GM23338 (cell line): Measurements from ENCODE around the gene LMBR1.

Experiments
- CTCF ChIP-seq, 2 experiments: fragments of 200-600 bp in 1 of 2; sonication (generic) in 1 of 2; conservative IDR thresholded peaks; 2 replicates each; pipeline versions ENCODE4 v1.5.1 to v1.6.1; 2016 to 2017; ENCODE audit warnings: antibody characterized with exemption in 2 of 2, low read depth in 2 of 2, mild to moderate bottlenecking in 2 of 2, moderate library complexity in 1 of 2
- EZH2 ChIP-seq: fragments of 200-600 bp; sonication (generic); IDR thresholded peaks from one replicate; pipeline ENCODE4 v1.8.0; 2017; ENCODE audit warnings: antibody characterized with exemption, mild to moderate bottlenecking, low read depth; ENCODE audit not compliant: unreplicated experiment
- NANOG ChIP-seq: IDR thresholded peaks from 2 replicates; pipeline ENCODE4 v1.6.1; 2016; ENCODE audit warnings: antibody characterized with exemption, borderline replicate concordance

DNA sequence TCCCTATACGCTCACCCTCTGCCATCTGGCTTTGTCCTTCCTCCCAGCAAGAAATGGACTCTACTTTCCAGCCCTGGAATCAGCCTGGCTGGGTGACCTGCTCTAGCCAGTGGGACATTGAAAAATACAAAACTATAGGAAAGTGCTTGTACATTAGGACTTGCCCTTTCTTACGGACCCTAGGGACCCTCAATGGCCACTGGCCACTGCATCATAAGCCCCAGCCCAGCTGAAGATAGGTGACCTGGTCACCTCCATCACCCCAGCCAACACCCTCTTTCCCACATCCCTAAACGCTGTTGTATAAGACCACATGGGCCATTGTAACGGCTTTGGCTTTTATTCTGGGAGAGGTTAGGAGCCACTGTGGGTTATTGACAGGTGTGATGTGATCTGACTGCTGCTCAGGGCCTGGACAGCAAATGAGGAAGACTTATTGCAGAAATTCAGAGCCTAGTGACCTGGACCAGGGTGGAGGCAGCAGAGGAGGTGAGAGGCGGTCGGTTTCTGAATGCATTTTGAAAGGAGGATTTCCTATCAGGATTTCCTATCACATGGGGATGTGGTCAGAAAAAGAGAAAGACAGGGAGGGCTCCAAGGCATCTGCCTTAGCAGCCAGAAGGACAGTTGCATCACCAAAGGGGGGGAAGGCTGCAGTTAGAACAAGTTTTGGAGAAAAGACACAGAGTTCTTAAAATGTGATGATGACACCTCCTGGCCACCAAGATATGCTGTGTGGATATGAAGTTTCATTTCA is 2.2 kb upstream of the LMBR1 start:
- no peak for TF ChIP-seq EZH2
- no peak for TF ChIP-seq CTCF (conservative IDR thresholded peaks at IDR 0.05; ENCODE audit: low read depth in 2 of 2)
- TF ChIP-seq NANOG: no peak
